GM12801 (cell line): ENCODE measurements around the gene LIX1L.

Experiments
- CTCF ChIP-seq: IDR thresholded peaks from one replicate; pipeline ENCODE4 v1.5.1; 2011; ENCODE audit warnings: control low read depth; ENCODE audit not compliant: insufficient read length; ENCODE audit errors: extremely low read depth

The LIX1L gene

DNA sequence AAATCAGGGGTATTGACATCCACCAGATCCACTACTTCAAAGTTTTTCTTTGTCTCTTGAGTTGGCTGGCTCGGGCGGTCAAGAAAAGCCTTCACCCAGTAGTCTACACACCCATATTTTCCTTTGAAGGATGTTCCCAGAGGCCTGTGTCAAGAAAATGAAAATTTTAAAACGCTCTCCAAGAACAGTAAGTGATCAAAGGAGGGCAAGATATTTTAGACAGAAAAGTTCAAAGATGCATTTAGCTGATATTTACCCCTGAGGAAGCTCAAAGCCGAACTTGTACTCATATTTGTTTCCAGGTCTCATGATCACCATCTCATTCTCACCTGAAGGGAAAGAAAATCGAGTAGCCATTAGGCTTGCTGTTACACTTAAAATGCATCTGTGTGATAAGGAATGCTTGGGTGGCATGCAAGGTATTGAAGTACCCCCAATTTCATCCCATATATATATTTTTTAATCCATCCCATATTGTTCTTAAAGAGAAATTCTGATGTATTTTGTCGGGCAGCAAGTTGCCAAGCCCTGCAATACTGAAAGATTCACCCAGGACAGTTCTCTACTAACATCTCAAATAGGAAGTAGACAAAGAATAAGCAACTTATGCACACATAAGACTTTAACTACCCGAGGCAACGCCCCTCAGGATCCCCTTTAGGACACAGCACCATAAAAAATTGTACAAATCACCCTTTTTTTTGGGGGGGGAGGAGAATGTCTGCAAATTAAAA is 37.5 kb upstream of the LIX1L start:
- no peak for TF ChIP-seq CTCF

GRCh38 chr1:145994391-145995120 is 36.7 kb upstream of the LIX1L start:
- no peak for TF ChIP-seq CTCF

GRCh38 chr1:145993618-145994390 is 36.0 kb upstream of the LIX1L start:
- no peak for TF ChIP-seq CTCF

- TF ChIP-seq CTCF: no peak
These were observed 35.3 kb upstream of the LIX1L start for GRCh38 chr1:145992958-145993617.

DNA sequence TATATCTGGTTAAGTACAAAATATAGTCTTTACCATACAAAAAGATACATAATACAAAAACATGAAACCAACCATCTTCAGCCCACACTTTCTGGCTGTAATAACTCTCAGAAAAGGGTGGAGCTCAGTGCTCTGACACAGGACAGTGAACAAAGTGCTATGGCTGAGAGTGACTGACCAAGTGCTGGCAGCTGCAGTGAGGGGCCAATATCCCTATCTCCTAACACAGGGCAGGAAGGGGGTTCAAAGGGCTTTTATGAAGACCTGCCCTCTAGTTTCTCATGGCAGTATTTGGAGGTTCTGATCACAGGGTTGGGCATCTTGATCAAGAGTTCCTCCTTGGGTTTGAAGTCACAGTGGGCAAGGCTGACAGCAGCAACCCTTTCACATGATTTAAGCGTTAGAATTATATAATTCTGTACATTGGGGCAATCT is 34.7 kb upstream of the LIX1L start:
- TF ChIP-seq CTCF: no peak

- no peak for TF ChIP-seq CTCF
These were observed 34.1 kb upstream of the LIX1L start for GRCh38 chr1:145991735-145992412.
